ENCODE measurements around the gene NCOA3.

GRCh38 chr20:47611785-47612184, 110.1 kb downstream of the NCOA3 start:
- TF ChIP-seq POLR2A (IDR thresholded peaks at IDR 0.05) (no peak), CTCF (IDR thresholded peaks at IDR 0.05) (no peak)

Measured in esophagus squamous epithelium (tissue), 4 donors.